Astrocyte of the hippocampus (primary cell): ENCODE measurements around the gene PRMT7.
A peak's percentile ranks its signal among the peaks of the same experiment; 100 is the strongest.

ENCODE experiments used
- DNase-seq: peaks from one replicate; pipeline ENCODE4 v3.0.0; 2011; ENCODE audit warnings: low read depth, low spot score

Gene PRMT7

DNA sequence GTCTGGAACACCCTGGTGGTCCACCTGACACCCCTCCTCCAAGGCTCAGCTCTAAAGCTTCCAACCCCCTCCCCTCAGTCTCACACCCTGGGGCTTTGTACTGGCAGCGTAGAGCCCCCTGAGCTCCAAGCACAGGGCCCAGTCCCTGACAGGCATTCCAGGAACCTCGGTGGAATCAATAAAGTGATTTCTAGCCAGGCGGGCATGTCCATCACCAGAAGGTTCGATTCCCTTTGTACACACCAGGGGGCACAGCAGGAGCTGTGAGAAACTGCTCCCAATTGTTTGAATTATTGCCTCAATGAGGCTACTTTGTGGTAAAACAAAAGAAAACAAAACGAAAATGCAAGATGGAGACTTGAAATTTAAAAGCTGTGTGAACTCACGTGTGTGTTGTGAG, 85.7 kb downstream of the PRMT7 start:
- peak; percentile 67 for DNase-seq

GRCh38 chr16:68397710-68398201, 86.9 kb downstream of the PRMT7 start:
- DNase-seq, result no peak

DNA sequence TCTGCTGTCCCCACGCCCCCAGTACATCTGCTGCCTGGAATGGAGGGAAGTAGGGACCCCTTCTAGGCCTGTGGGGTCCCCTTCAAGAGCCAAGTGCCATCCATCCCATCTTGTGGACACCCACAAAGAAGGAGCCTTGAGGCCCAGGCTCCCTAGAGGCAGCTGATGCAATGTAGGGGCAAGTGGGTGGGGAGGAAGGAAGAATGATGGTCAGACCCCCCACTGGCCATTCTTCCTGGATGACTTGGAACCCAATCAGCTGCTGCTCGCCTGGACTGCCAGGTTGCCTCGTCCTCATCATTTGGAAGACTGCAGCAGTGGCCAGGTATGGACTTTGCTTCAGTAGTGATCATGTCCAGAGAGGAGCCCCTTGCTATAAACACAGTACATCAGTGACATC, 88.6 kb downstream of the PRMT7 start:
- no peak for DNase-seq

DNA sequence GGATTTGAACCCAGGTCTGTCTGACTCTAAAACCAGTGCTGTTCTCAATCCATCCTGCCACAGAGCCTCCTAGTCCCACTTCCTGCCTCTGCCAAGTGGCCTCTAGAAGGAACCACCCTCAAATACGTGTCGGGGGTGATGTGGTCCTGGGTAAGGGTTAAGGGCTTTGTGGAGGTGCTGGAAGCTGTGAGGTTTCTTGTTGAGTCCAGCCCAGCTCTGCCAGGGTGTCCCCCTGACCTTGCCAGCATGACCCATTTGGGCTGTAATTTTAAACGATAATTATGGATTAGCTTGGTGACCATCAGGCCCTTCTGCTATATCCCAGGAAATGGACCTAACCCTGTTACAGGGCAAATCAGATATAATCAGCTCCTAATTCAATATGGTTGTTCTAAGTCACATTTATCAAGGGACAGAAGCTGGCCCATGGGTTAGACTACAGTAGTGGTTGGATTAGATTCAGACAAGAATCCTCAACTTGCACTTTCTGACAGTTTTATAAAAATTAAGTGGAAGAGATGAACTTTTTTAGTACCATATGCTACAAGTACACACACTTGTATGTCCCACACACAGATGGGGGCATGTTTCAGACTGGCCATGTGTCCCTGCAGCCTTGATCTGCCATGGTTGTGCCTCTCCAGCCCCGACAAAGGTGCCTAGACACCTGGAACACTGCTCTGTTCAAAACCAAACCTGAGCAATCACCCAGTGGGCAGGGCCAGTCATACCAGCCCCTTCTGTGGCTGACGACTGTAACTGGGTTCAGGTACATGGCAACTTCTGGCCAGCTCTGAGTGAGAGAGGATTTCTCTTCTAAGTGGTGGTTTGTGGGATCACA, 89.5 kb downstream of the PRMT7 start:
- DNase-seq, result no peak

DNA sequence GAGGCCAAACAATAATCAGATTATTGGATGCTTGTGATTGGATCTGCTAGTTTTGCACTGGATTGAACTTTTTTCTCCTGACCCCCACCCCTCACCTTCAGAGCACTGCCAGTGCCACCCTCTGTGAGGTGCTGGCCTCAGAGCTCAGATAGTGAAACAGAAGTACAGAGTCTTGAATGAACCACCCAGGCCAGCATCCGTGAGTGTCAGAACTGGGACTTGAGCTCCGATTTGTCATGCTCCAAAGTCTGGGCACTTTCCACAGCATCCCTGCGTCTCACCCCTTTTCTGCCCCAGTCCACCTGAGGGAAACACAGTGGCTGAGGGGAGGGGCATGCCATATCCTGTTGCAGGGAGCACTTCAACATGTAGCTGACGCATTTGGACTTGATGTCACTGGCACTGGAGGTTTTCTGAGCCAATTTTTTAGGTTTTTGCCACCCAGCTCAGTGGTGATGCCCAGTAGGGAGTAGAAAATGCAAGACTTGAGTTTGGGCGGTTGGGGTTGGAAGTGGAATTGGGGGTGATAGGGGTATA, 90.2 kb downstream of the PRMT7 start:
- DNase-seq, result no peak

DNA sequence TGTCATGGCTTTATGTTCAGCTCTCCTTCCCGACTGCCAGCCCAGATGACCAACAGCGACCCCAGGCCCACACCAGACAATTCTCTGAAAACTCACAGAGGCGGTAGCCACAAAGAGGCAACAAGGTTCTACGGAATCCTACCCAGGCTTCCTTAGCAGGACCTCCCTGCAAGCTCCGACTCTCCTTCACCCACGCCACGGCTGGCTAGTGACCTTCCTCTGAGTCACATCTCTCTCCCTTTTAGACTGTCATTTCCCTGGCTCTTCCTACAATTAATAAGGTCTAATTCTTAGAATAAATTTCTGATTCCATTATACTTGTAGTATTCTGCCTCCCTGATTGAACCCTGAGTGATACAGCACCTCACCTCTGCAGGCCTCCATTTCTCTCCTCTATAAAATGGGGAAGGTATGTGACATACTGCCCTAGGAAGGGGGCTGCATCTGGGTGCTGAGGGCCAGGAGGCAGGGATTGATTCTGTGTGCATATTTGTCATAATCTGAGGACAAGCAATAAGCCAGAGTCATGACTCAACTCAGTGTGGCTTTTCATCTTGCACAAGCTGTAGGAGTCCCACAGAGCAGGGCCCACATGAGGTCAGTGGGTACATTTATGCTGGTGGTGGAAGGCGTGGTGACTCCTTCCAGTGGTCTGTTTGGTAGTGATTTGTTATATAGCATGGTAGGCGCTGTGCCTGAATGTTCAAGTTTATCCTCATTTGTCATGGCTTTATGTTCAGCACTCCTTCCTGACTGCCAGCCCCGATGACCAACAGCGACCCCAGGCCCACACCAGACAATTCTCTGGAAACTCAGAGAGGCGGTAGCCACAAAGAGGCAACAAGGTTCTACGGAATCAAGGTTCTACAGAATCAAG, 91.3 kb downstream of the PRMT7 start:
- peak; percentile 52 for DNase-seq

DNA sequence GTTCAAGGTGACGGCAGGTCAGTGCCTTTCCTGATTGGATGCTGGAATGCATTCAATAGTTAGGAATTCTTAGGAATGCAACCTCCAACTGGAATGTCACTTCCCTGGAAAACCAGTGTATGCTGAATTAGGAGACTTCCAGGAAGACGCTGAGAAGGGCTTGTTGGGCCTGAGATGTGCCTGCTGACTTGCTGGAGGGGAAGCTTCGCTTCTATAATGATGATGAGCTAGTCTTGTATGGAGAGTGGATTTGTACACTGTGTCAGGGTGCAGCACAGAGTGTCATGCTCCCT, 91.9 kb downstream of the PRMT7 start:
- no peak for DNase-seq

GRCh38 chr16:68403177-68403576, 92.4 kb downstream of the PRMT7 start:
- DNase-seq, result no peak

- DNase-seq, result no peak
Measured at GRCh38 chr16:68403704-68404103, 92.9 kb downstream of the PRMT7 start.

DNA sequence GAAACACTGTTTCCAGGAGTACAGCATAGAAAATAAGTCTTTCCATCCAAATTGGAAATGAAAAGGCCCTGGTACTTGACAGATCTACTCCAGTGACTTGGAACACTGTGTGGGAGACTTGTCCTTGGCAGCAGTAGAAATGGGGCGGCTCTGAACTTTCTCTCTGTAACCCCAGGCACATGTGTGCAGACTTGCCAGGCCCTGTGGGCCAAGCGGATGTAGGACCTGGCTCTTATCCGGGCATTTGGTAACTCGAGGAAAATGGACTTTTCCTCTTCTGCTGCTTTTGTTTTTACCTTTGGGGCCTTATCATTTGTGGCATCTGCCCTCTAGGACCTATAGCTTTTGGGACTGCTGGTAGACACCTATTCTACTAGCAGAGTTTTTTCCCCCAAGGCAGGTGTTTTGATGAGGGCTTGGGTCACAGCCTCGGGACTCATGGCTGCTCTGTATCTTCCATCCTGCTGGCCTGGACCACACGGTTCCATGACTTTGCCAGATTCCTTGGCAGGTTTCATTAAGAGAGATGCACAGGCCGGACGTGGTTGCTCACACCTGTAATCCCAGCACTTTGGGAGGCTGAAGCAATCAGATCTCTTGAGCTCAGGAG, 94.0 kb downstream of the PRMT7 start:
- DNase-seq, result no peak

GRCh38 chr16:68406458-68407152, 95.8 kb downstream of the PRMT7 start:
- peak; percentile 65 for DNase-seq
